ENCODE measurements around the gene RPTOR. TPM values are rescaled to one million over a fixed set of nuclear protein-coding genes. Genes with fewer than 3 reads are reported as not detected.
"Not testable (repeated sequence)": the region's sequence is repeated elsewhere in the genome, so short reads cannot be mapped to it uniquely, and the experiment has no call there.

The RPTOR gene
- polyA plus RNA-seq, 1 donor = 23.9 TPM

GRCh38 chr17:80614332-80615047 lies 69.9 kb downstream of the RPTOR start:
- no peak for DNase-seq (ENCODE audit: low read depth)

GRCh38 chr17:80615376-80615775 lies 70.7 kb downstream of the RPTOR start:
- DNase-seq (ENCODE audit: low read depth) = no peak

- no peak for DNase-seq (ENCODE audit: low read depth)
These were observed 72.1 kb downstream of the RPTOR start for GRCh38 chr17:80616705-80617104.

GRCh38 chr17:80618304-80618703 lies 73.7 kb downstream of the RPTOR start:
- no peak for DNase-seq (ENCODE audit: low read depth)

GRCh38 chr17:80619535-80620235 lies 75.0 kb downstream of the RPTOR start:
- no peak for DNase-seq (ENCODE audit: low read depth)

GRCh38 chr17:80621335-80621996 lies 76.8 kb downstream of the RPTOR start:
- no peak for DNase-seq (ENCODE audit: low read depth)

- no peak for DNase-seq (ENCODE audit: low read depth)
These were observed 77.3 kb downstream of the RPTOR start for GRCh38 chr17:80621997-80622357.

- no peak for DNase-seq (ENCODE audit: low read depth)
These were observed 80.2 kb downstream of the RPTOR start for GRCh38 chr17:80624864-80625263.

GRCh38 chr17:80625627-80626026 lies 81.0 kb downstream of the RPTOR start:
- no peak for DNase-seq (ENCODE audit: low read depth)

GRCh38 chr17:80628881-80629280 lies 84.2 kb downstream of the RPTOR start:
- DNase-seq (ENCODE audit: low read depth) = not testable (repeated sequence)

- DNase-seq (ENCODE audit: low read depth) = no peak
These were observed 84.8 kb downstream of the RPTOR start for GRCh38 chr17:80629298-80630028.

- no peak for DNase-seq (ENCODE audit: low read depth)
These were observed 86.0 kb downstream of the RPTOR start for GRCh38 chr17:80630560-80631120.

- DNase-seq (ENCODE audit: low read depth) = no peak
These were observed 86.8 kb downstream of the RPTOR start for GRCh38 chr17:80631142-80632045.

- no peak for DNase-seq (ENCODE audit: low read depth)
These were observed 87.5 kb downstream of the RPTOR start for GRCh38 chr17:80632046-80632581.

- no peak for DNase-seq (ENCODE audit: low read depth)
These were observed 88.6 kb downstream of the RPTOR start for GRCh38 chr17:80633207-80633606.

- no peak for DNase-seq (ENCODE audit: low read depth)
These were observed 89.4 kb downstream of the RPTOR start for GRCh38 chr17:80633994-80634566.

GRCh38 chr17:80636361-80637018 lies 91.9 kb downstream of the RPTOR start:
- DNase-seq (ENCODE audit: low read depth) = no peak

GRCh38 chr17:80637048-80637781 lies 92.6 kb downstream of the RPTOR start:
- no peak for DNase-seq (ENCODE audit: low read depth)

GRCh38 chr17:80639658-80640057 lies 95.0 kb downstream of the RPTOR start:
- no peak for DNase-seq (ENCODE audit: low read depth)
